Raji (cell line): ENCODE results near the gene LRRC18.

ENCODE experiments used
- POLR2A ChIP-seq: IDR thresholded peaks from 2 replicates; pipeline ENCODE4 v1.6.1; 2011; ENCODE audit warnings: low read depth, low read length, control low read depth; ENCODE audit not compliant: insufficient read depth

The LRRC18 gene

DNA sequence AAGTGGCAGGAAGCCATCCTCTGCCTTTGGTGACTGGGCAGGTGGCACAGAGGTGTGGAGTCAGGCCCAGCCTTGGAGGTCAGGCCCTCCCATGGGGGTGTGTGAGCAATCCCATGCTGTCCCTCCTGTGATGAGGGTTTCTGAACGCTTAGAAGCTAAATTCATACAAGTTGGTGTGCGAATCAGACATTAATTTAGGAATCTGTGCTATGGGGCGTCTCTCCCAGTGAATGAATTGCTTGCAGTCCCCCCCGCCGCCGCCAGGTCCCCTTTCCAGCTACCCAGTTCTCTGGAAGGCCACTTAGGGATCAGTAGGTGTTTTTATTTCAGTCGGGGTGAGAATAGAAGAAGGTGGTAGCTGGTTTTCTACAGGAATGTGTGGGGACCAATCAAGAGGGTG is 37.5 kb downstream of the LRRC18 start:
- no peak for TF ChIP-seq POLR2A

DNA sequence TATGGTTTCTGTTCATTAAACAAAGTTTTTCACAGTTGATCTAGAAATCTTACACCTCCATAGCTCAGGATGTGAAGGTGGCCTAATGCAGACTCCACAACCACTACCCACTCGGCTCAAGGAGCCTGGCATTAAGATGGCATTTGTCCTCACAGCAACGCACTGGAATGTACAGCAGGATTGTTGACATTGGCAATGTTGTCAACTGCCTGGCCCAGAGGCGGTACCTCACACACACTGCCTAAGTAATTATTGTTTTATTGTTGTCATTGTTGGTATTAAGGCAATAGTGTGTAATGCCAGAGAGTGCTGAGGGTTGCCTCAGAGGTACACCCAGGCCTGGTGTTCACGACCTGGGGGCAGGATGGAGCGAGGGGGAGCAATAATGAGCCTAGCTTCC is 38.3 kb downstream of the LRRC18 start:
- TF ChIP-seq POLR2A = no peak

DNA sequence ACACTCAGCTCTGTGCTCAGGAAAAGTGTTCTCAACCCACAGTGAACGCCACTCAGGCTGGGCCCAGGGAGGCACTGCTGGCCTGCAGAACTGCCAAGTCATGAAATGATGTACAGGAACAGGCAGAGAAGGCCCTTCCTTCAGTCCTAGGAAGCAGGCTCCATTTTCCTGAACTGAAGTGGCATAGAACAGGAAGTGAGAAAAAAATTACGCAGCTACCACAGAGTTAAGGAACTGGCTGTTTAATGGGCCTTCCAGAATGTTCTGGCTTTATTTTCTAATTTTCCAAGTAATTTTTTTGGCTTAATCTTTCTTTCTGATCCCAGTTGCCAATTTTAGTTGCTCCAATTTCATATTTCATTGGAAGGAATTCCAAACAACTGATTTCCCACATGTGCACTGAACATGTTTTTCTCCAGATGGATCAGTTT is 39.3 kb downstream of the LRRC18 start:
- TF ChIP-seq POLR2A = no peak

DNA sequence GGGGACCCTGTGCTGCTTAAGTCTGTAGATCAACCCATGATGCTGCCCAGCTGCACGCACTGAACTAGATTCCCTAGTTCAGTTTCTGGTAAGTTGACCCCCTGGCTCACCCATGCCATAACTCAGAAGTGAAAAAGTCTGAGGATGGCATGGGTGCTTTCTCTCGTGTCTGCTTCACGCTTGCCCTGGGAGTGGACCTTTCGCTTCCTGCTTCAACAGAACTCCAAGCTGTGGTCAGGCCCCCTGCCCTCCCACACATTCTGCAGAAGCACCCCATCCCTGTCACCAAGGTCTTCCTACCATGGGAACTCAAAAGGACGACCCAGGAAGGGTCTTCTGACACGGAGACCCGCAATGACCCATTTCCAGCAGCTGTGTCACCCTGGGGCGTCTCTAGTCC is 39.9 kb downstream of the LRRC18 start:
- TF ChIP-seq POLR2A = no peak

DNA sequence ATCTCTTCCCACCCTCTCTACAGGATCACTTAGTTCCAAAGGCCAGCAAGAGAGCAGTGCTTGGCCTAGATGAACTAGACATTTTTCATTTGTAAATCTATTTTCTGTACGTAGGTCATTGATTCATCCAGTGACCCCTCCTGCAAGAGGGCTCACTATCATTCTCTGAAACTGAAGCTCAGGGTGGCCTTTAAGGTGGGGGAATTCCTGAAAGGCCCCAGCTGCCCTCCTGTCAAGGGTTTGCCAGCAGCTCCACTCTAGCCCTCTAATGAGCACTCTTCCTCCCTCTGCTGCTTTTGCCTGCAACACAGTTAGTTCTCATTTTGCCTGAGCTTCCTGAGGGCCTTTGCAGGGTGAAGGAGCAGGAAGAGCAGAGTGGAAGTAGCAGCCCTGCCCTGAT is 41.2 kb downstream of the LRRC18 start:
- TF ChIP-seq POLR2A = no peak

DNA sequence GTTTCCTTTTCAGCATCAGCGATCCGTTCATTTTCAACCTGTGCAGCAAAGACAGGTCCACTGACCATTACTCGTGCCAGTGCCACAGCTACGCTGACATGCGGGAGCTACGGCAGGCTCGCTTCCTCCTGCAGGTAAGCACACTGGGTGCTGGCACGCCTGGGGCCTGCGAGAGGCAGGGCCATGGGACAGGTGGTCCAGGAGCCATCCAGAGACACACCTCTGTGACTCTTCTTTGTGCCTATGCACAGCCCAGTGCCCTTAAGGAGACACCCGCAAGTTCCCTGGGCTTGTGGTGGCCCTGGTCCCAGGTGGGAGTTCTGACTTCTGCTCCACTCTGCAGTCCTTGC is 42.2 kb downstream of the LRRC18 start:
- no peak for TF ChIP-seq POLR2A

DNA sequence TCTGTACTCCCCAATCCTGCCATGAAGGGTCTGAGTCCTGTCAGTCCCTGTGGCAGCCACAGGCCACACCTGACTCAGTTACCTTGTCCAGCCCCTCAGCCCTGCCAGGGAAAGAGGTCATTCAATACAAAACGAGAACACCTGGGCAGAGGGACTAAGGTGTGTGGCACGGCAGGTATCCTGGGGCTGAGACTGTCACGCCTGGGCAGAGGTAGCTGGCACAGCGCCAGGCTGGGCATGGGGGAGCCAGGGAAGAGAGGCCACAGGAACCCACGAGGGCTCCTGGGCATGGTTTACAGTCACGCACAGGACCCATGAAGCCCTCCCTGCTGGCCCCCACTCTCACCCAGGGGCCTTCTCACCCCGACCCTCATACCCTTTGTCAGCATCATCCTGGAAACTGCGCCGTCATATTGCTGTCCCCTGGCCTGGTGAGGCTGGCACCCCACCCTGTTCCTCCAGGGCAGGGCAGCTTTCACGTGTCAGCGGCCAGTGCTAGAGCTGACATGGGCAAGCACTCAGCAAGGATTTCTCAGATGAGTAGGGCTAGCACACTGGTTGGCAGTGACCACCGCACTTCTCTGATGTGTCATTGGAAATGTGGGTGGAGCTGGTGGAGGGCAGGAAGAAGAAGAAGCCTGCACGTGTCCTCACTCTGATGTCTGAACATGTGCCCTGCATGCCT is 42.7 kb downstream of the LRRC18 start:
- no peak for TF ChIP-seq POLR2A

DNA sequence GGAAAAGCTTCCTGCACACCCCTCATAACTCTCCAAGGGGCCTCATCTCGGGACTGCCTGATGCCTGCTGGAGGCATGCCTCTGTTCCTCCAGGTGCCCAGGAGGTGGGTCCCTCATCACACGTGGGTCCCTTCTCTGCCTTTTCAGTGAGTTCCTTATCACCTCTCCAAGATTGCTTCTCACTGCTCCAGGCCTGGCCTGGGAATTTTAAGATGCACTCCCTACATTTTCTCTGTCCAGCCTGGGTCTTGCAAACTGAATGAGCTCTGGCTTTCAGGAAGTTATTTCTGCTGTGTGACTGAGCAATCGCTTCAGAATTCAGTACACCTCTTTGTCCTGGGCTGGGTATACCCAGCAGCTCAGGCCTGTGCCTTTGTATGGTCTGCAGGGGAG is 43.8 kb downstream of the LRRC18 start:
- TF ChIP-seq POLR2A = no peak

DNA sequence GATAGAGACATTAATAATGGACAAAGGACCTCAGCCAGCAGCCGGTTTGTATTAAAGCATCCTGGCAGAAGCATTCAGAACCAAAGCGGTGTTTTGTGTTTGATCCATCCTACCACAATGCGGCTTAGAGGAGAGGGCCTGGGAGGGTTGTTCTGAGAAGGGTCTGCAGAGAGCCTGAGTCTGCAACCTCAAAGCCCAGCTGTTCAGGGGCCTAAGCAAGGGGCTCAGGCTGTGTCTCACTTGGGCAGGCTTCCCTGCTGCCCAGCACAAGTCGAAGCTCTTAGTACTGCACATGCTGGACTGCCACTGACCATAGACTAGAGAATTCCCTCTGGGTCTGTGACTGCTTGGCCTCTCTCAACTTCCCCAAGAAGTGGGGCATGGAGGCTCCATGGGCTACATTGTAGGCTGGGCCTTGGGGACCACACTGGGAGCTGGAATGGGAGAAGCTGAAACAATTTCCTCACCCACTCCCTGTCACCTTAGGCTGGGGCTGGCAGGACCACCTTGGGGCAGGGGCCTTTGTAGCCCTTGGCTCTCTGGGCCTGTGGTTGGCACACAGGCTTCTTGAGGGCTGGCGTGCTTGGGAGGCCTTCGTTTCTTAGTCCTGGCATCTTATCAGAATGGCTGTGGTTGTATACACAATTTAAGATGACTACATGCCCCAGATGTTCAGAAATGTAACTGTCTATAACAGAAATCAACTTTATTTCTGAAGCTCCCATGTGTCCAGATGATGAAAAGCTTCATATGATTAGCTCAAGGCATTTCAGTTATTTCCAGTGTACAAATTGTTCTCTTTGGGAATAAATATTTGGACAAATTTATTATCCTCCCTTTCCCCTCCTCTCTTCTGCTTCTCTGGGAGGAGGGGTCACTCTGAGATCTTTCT is 44.5 kb downstream of the LRRC18 start:
- no peak for TF ChIP-seq POLR2A

DNA sequence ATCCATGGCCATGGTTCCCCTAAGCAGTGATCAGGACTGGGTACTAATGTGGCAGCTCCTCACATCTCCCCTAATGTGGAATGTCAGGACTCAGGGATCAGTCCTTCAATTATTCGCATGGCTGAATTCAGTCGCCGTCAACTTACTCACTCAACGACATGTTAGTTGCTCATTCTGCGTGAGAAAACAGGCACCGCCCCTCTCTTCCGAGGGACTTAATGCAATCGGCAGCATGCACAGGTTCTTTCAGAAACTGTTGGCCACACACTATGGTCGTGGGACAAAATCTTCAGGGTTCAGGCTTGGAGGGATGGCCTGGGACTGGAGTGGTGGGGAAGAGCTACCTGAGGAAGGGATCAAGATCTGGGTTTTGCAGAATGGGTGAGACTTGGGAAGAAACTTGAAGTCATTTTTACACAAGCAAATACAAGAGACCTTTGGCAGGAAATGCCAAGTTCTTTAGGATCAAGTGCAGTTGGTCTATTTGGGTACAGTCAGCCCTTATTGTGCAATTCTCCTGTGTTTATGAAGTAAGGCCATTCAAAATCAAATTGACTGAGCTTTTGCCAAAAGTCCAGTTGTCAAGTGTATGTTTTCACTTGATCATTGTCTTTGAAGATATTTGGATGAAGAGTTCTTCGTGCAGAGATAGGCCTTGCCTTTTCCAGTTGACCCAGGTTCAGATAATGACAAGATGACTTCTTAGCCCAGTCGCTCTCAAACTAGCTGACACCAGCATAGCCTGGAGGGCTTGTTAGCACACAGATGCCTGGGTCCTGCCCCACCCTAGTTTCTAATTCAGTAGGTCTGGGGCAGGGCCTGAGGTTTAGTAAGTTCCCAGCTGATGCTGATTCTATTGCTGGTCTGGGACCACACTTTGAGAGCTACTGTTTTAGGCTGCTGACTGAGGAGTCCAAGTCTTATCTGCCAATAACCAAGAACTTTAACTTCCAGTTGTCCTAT is 48.5 kb downstream of the LRRC18 start:
- TF ChIP-seq POLR2A = no peak

DNA sequence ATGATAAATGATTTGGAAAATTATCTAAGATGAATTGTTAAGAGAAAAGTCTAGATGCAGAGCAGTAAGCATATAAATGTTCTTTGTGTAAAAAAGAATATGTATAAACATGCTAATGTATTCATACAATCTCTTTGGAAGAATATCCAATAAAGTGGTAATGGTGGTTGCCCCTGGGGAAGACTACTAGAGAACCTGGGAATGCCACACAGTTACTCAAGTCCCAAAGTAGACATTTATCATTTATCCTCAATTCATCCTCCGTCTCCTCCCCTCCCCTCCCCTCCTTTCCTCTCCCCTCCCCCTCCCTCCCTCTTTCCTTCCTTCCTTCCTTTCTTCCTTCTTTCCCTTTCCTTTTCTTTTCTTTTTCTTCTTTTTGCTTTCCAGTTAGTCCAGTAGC is 51.7 kb downstream of the LRRC18 start:
- TF ChIP-seq POLR2A = no peak

DNA sequence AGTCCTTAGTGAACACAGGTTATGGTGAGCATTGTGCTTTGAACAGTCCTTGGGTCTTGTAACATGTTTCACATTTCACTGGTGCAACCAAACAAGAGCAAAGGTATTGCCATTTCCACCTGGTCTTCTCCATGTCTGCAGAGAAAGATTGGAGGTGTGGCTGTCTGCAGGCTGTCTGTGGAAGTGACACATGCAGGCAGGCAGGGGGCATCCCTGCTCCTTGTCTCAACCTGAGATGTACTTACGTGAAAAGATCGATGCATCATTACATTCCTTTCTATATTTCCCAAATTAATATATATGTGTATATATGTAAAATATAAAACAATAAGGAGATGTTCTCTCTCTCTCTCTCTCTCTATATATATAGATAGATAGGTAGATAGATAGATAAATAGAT is 54.3 kb downstream of the LRRC18 start:
- no peak for TF ChIP-seq POLR2A

DNA sequence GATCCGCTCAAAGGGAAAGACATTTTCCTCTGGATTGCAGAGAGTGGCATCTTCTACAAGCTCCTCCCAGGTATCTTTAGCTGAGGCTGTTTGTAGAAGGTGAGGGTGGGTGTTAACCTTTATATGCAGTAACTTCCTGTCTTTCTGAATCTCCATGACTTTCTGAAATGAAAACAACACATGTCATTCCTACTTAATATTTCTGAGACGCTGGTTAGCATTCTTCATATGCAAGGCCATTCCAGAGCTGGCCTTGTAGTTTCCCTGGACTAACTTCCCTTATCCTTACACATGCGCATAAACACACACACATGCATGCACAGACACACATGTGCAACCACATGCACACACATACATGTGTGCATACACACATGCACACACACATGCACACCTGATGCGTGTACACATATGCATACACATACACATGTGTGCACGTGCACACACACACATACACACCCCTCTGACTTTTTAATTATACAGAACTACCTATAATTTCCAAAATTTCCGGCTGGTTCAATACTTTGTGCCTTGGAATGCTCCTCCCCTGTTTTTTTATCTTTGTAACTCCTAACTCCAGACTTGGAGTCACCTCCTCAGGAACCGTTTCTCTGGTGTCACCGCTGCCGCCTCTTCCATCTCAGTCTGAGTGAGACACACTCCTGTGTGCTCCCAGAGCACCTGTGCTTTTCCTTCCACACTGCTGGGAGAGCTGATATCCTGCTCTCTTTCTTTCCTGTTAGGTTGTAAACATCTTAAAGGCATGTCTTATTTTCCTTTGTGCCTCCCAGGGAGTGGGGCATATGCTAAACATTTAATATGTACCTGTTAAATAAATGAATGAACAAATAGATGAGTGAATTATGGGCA is 55.2 kb downstream of the LRRC18 start:
- TF ChIP-seq POLR2A = no peak

DNA sequence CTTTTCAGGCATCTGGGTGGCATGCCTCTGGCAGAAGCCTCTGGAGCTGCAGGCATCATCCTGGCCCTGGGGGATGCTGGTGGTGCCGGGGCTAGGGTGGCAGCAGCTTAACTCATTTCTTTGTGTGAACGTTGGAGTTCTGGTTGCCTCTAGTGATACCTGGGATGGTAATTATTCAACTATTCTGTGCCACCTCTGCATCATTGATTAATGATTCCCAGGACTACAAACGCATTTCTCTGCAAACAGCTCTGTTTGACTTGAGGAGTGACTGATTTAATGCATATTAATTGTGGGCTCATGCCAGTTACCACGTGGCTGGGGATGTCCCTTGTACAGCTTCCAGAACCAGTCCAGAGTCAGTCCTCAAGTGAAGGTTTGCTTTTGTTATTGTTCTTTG is 55.9 kb downstream of the LRRC18 start:
- TF ChIP-seq POLR2A = no peak
